HepG2 (cell line): Measurements from ENCODE around the gene PRKCE. TPM values are rescaled to one million over a fixed set of nuclear protein-coding genes. Genes with fewer than 3 reads are reported as not detected.

ENCODE experiments used
- ATAC-seq: fragments of 200-7000 bp; cut with Tn5 transposase; 3 replicates; pipeline ENCODE4 v1.9.1; 2020; ENCODE audit warnings: mild to moderate bottlenecking, moderate library complexity
- BruUV-seq: library from RNA; stranded (reverse); fragments of 400-500 nt; replicated peaks from 2 replicates; lab custom pipeline; 2021; lab: Mats Ljungman, UMichigan
- CTCF ChIA-PET: fragments of 300-600 bp; formaldehyde crosslinking; extraction: SDS; loops from one replicate; lab custom pipeline; 2021; ENCODE audit warnings: low total read pairs, inconsistent platforms, low intra/inter-chr PET ratio; lab: Yijun Ruan, JAX
- POLR2A ChIA-PET: fragments of 350-600 bp; sonication (Branson Sonifier 250); formaldehyde crosslinking; loops from one replicate; lab custom pipeline; 2020; ENCODE audit warnings: antibody characterized with exemption, inconsistent platforms; lab: Yijun Ruan, JAX
- DNase-seq: peaks from one replicate; pipeline ENCODE4 v3.0.0-alpha.2; 2015; ENCODE audit warnings: low spot score
- FAIRE-seq: peaks from 3 replicates; lab custom pipeline; 2011; peaks lifted over from hg19 to GRCh38; lab: Jason Lieb, UNC
- H2AFZ ChIP-seq: one replicate; pipeline ENCODE4 v1.6.1; 2011; ENCODE audit warnings: low read length, inconsistent platforms
- H3K27ac ChIP-seq: fragments of 300-600 bp; 3 replicates; pipeline ENCODE4 v1.8.0; 2011; ENCODE audit warnings: mixed run types, mild to moderate bottlenecking, mixed read lengths, low read length, inconsistent platforms; ENCODE audit not compliant: insufficient read depth; ENCODE audit errors: extremely low read length
- H3K27me3 ChIP-seq, 2 experiments: fragments of 200-600 bp in 1 of 2; 2 replicates in 1 of 2; 3 replicates in 1 of 2; pipeline versions ENCODE4 v1.6.0 to v1.8.0; 2011; ENCODE audit warnings: low read length in 2 of 2, mild to moderate bottlenecking in 2 of 2, moderate library complexity in 2 of 2, inconsistent platforms in 1 of 2; ENCODE audit not compliant: insufficient read depth in 2 of 2, control insufficient read depth in 1 of 2
- H3K36me3 ChIP-seq, 2 experiments: fragments of 200-600 bp in 1 of 2; replicated peaks in 1 of 2; 2 replicates in 1 of 2; 3 replicates in 1 of 2; pipeline versions ENCODE4 v1.5.1 to v1.8.0; 2011; ENCODE audit warnings: low read length in 2 of 2, inconsistent platforms in 1 of 2; ENCODE audit not compliant: insufficient read depth in 2 of 2, control insufficient read depth in 1 of 2
- H3K4me1 ChIP-seq: 2 replicates; pipeline ENCODE4 v1.5.1; 2012; ENCODE audit warnings: low read length, inconsistent platforms; ENCODE audit not compliant: insufficient read depth
- H3K4me2 ChIP-seq: 2 replicates; pipeline ENCODE4 v1.6.0; 2011; ENCODE audit warnings: low read depth, low read length, inconsistent platforms
- H3K4me3 ChIP-seq, 3 experiments: fragments of 200-600 bp in 1 of 3; sonication (generic), shearing (Covaris generic) in 1 of 3; replicated peaks in 1 of 3; 2 replicates each; pipeline ENCODE4 v1.5.1; 2011 to 2016; ENCODE audit warnings: low read length in 3 of 3, inconsistent platforms in 2 of 3, low read depth in 2 of 3, mild to moderate bottlenecking in 2 of 3, control low read depth in 1 of 3, mixed read lengths in 1 of 3; ENCODE audit not compliant: insufficient read depth in 1 of 3
- H3K79me2 ChIP-seq: one replicate; pipeline ENCODE4 v1.6.1; 2011; ENCODE audit warnings: low read length, inconsistent platforms; ENCODE audit not compliant: insufficient read depth
- H3K9ac ChIP-seq: 2 replicates; pipeline ENCODE4 v1.6.0; 2011; ENCODE audit warnings: mild to moderate bottlenecking, low read depth, low read length, inconsistent platforms; ENCODE audit not compliant: insufficient read depth
- H3K9me3 ChIP-seq: 2 replicates; pipeline ENCODE4 v1.5.1; 2012; ENCODE audit warnings: mild to moderate bottlenecking, low read length
- H4K20me1 ChIP-seq: 2 replicates; pipeline ENCODE4 v1.6.0; 2011; ENCODE audit warnings: inconsistent platforms, mild to moderate bottlenecking, low read length, moderate library complexity; ENCODE audit not compliant: insufficient read depth
- ARNTL ChIP-seq: sonication (generic); formaldehyde crosslinking; IDR thresholded peaks from 2 replicates; pipeline ENCODE4 v1.4.0; 2020; ENCODE audit warnings: mild to moderate bottlenecking, missing genetic modification reagents
- ATM ChIP-seq: fragments of 450-650 bp; IDR thresholded peaks from 2 replicates; pipeline ENCODE4 v1.7.1; 2017; ENCODE audit warnings: mild to moderate bottlenecking, borderline replicate concordance
- E2F5 ChIP-seq: sonication (generic); formaldehyde crosslinking; conservative IDR thresholded peaks from 2 replicates; pipeline ENCODE4 v1.4.0; 2020; ENCODE audit warnings: missing genetic modification reagents
- GABPA ChIP-seq, 2 experiments: IDR thresholded peaks; 2 replicates each; pipeline ENCODE4 v1.6.1; 2011 to 2016; ENCODE audit warnings: low read depth in 2 of 2, low read length in 1 of 2, missing biosample characterization in 1 of 2, missing genetic modification characterization in 1 of 2
- JDP2 ChIP-seq: sonication (generic); formaldehyde crosslinking; IDR thresholded peaks from 2 replicates; pipeline ENCODE4 v1.8.1; 2022; ENCODE audit warnings: missing genetic modification reagents, borderline replicate concordance
- TOPORS ChIP-seq: sonication (generic); formaldehyde crosslinking; IDR thresholded peaks from 2 replicates; pipeline ENCODE4 v1.8.0; 2023; ENCODE audit warnings: mild to moderate bottlenecking, missing genetic modification reagents
- ZNF180 ChIP-seq: sonication (generic); formaldehyde crosslinking; IDR thresholded peaks from 2 replicates; pipeline ENCODE4 v1.4.0; 2020; ENCODE audit warnings: low read depth, missing genetic modification reagents, borderline replicate concordance
- ZNF564 ChIP-seq: sonication (generic); formaldehyde crosslinking; IDR thresholded peaks from 2 replicates; pipeline ENCODE4 v1.8.1; 2023; ENCODE audit warnings: mild to moderate bottlenecking, missing genetic modification reagents
- WGBS: methylation state at CpG from one replicate; pipeline ENCODE4 v1.1.6; 2017; ENCODE audit warnings: low lambda C conversion rate; 5-methylcytosine and 5-hydroxymethylcytosine counted together
- in situ Hi-C: cut with HindIII; loops from 2 replicates; pipeline ENCODE4 v1.10.0; 2017; ENCODE audit warnings: low pct_unique_long_range_greater_than_20kb; ENCODE audit not compliant: extremely low pct_ligation_motif_present
- intact Hi-C: fragments of 100-400 bp; cut with micrococcal nuclease; formaldehyde crosslinking; loops from one replicate; pipeline ENCODE4 v1.10.0; 2022; ENCODE audit not compliant: unreplicated experiment
- polyA plus RNA-seq, 8 experiments: library from polyadenylated mRNA; depleted of rRNA in 3 of 8; stranded (reverse) in 7 of 8; unstranded in 1 of 8; fragments of >200 nt; fragmentation: Illumina TruSeq in 4 of 8; extraction: Trizol in 4 of 8; gene quantifications; 2 replicates each; pipeline versions ENCODE4 v1.2.1 to v1.2.3, GENCODE V29; 2011 to 2016; ENCODE audit warnings: low read depth in 4 of 8, missing spikeins in 1 of 8, mixed read lengths in 1 of 8; ENCODE audit not compliant: insufficient read depth in 1 of 8
- total RNA-seq, 5 experiments: library from RNA; depleted of rRNA; stranded (reverse); fragments of >200 nt; fragmentation: Illumina TruSeq; extraction: Trizol; gene quantifications; 2 replicates each; pipeline ENCODE4 v1.2.3, GENCODE V29; 2016; ENCODE audit warnings: low read depth in 1 of 5
- TF ChIP-seq, protein P1 (sequence below): sonication (generic); formaldehyde crosslinking; IDR thresholded peaks from 2 replicates; pipeline ENCODE4 v1.5.0; 2020; ENCODE audit warnings: missing genetic modification reagents, mild to moderate bottlenecking, borderline replicate concordance
- TF ChIP-seq, protein P2 (sequence below): sonication (generic); formaldehyde crosslinking; IDR thresholded peaks from 2 replicates; pipeline ENCODE4 v1.4.0; 2020; ENCODE audit warnings: mild to moderate bottlenecking, missing genetic modification reagents, borderline replicate concordance
- TF ChIP-seq, protein P3 (sequence below): sonication (generic); formaldehyde crosslinking; IDR thresholded peaks from 2 replicates; pipeline ENCODE4 v1.5.1; 2020; ENCODE audit warnings: mild to moderate bottlenecking, missing genetic modification reagents, moderate library complexity

PRKCE gene
- total and polyA plus RNA-seq, 2 of the 13 experiments (the other 11 are each of a cell fraction or from before 2014, with no cell fraction given) = 1.0 to 3.9 TPM

- TF ChIP-seq TOPORS (no peak), JDP2 (CRISPR knock-in tag) (no peak), E2F5 (CRISPR knock-in tag) (no peak), ARNTL (CRISPR knock-in tag) (no peak), ZNF564 (no peak)
Measured at GRCh38 chr2:46195819-46196218, 544.3 kb downstream of the PRKCE start (continued).

DNA sequence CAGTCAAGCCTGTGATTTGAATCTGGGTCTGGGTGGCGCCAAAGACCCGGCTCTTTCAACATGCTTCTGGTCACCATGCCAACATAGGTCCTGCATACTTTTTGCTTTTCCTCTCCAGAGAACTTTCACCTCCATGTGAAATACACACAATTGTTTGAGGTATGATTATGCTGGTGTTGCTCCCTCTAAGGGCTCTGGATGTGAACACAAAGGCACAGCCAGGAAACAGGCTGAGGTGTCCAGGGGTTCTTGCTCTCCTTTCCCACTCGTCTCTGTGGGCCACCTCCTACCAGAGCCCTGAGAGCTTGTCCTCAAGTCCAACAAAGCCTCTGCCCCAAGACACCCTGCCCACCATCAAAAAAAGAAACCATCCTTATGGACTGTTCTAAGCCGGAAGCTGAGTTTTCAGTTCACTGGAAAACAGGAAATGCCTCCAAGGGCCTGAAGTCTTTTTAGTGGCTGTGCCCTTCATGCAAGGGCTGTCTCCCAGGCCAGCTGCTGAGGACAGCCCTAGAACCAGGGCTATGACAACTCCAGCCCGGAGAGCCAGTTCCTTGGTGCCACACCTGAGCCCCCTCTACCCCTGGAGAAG, 545.5 kb downstream of the PRKCE start:
- no TSS peak for BruUV-seq
- no peak for FAIRE-seq
- no peaks in the 10 kb centered on the region for H3K79me2 ChIP-seq
- ATAC-seq = no peak
- ChIA-PET POLR2A (no interaction called here), CTCF (no interaction called here)
- no peak overlapping the region for H3K4me2 ChIP-seq
- H3K27me3 ChIP-seq = peaks cover 1 to 36% of the 10 kb centered on the region in 2 experiments
- H3K4me3 ChIP-seq = no peak overlapping the region
- H3K9ac ChIP-seq = no peak overlapping the region
- in situ Hi-C loops = no loop called here
- H3K9me3 ChIP-seq = no peaks in the 10 kb centered on the region
- H3K4me1 ChIP-seq = peaks cover 18% of the 10 kb centered on the region
- H4K20me1 ChIP-seq = no peaks in the 10 kb centered on the region
- DNase-seq = no peak
- H3K27ac ChIP-seq = no peak overlapping the region
- intact Hi-C loops = no loop called here
- no peak overlapping the region for H2AFZ ChIP-seq
- WGBS = 38% methylated on average over 5 of the region's 5 CpGs
- no peaks in the 10 kb centered on the region for H3K36me3 ChIP-seq
- no peak for TF ChIP-seq ATM
- TF ChIP-seq, protein P1, sequence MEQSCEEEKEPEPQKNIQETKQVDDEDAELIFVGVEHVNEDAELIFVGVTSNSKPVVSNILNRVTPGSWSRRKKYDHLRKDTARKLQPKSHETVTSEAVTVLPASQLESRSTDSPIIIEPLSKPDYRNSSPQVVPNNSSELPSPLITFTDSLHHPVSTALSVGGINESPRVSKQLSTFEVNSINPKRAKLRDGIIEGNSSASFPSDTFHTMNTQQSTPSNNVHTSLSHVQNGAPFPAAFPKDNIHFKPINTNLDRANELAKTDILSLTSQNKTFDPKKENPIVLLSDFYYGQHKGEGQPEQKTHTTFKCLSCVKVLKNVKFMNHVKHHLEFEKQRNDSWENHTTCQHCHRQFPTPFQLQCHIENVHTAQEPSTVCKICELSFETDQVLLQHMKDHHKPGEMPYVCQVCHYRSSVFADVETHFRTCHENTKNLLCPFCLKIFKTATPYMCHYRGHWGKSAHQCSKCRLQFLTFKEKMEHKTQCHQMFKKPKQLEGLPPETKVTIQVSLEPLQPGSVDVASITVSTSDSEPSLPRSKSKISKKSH (CRISPR knock-in tag) = no peak
- no peak for TF ChIP-seq ZNF180 (CRISPR knock-in tag)
- TF ChIP-seq, protein P2, sequence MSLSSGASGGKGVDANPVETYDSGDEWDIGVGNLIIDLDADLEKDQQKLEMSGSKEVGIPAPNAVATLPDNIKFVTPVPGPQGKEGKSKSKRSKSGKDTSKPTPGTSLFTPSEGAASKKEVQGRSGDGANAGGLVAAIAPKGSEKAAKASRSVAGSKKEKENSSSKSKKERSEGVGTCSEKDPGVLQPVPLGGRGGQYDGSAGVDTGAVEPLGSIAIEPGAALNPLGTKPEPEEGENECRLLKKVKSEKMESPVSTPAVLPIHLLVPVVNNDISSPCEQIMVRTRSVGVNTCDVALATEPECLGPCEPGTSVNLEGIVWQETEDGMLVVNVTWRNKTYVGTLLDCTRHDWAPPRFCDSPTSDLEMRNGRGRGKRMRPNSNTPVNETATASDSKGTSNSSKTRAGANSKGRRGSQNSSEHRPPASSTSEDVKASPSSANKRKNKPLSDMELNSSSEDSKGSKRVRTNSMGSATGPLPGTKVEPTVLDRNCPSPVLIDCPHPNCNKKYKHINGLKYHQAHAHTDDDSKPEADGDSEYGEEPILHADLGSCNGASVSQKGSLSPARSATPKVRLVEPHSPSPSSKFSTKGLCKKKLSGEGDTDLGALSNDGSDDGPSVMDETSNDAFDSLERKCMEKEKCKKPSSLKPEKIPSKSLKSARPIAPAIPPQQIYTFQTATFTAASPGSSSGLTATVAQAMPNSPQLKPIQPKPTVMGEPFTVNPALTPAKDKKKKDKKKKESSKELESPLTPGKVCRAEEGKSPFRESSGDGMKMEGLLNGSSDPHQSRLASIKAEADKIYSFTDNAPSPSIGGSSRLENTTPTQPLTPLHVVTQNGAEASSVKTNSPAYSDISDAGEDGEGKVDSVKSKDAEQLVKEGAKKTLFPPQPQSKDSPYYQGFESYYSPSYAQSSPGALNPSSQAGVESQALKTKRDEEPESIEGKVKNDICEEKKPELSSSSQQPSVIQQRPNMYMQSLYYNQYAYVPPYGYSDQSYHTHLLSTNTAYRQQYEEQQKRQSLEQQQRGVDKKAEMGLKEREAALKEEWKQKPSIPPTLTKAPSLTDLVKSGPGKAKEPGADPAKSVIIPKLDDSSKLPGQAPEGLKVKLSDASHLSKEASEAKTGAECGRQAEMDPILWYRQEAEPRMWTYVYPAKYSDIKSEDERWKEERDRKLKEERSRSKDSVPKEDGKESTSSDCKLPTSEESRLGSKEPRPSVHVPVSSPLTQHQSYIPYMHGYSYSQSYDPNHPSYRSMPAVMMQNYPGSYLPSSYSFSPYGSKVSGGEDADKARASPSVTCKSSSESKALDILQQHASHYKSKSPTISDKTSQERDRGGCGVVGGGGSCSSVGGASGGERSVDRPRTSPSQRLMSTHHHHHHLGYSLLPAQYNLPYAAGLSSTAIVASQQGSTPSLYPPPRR (CRISPR knock-in tag) = no peak
- TF ChIP-seq, protein P3, sequence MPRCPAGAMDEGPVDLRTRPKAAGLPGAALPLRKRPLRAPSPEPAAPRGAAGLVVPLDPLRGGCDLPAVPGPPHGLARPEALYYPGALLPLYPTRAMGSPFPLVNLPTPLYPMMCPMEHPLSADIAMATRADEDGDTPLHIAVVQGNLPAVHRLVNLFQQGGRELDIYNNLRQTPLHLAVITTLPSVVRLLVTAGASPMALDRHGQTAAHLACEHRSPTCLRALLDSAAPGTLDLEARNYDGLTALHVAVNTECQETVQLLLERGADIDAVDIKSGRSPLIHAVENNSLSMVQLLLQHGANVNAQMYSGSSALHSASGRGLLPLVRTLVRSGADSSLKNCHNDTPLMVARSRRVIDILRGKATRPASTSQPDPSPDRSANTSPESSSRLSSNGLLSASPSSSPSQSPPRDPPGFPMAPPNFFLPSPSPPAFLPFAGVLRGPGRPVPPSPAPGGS (CRISPR knock-in tag) = 0 out of 2 replicates have a peak, but pooled peaks have one; percentile 34
- TF ChIP-seq GABPA (IDR thresholded peaks at IDR 0.05; ENCODE audit: low read depth, low read length) = no peak
- TF ChIP-seq GABPA (CRISPR knock-in tag; IDR thresholded peaks at IDR 0.05; ENCODE audit: low read depth) = peak; percentile 24; the same call in 1 of the 2 replicates
